SH-SY5Y (cell line): Measurements from ENCODE around the gene PARD3.

Source experiments
- GATA2 ChIP-seq: IDR thresholded peaks from 2 replicates; pipeline ENCODE4 v1.6.1; 2011; ENCODE audit warnings: mild to moderate bottlenecking, low read depth, low read length
- GATA3 ChIP-seq: IDR thresholded peaks from 2 replicates; pipeline ENCODE4 v1.6.1; 2011; ENCODE audit warnings: low read depth, mild to moderate bottlenecking, low read length, moderate library complexity

Gene PARD3

GRCh38 chr10:34834274-34834673 lies 19.2 kb upstream of the PARD3 start:
- TF ChIP-seq GATA3 (no peak), GATA2 (no peak)

GRCh38 chr10:34830217-34830822 lies 15.2 kb upstream of the PARD3 start:
- TF ChIP-seq GATA3 (no peak), GATA2 (no peak)

- TF ChIP-seq GATA3 (no peak), GATA2 (no peak)
These were observed 12.0 kb upstream of the PARD3 start for GRCh38 chr10:34826857-34827766.

- TF ChIP-seq GATA3: no peak
- TF ChIP-seq GATA2: no peak
These were observed 11.1 kb upstream of the PARD3 start for GRCh38 chr10:34826221-34826620.

GRCh38 chr10:34825414-34825813 lies 10.3 kb upstream of the PARD3 start:
- TF ChIP-seq GATA2: no peak
- no peak for TF ChIP-seq GATA3

- TF ChIP-seq GATA3 (no peak), GATA2 (no peak)
These were observed 9.8 kb upstream of the PARD3 start for GRCh38 chr10:34824870-34825269.

- TF ChIP-seq GATA2 (no peak), GATA3 (no peak)
These were observed 6.8 kb upstream of the PARD3 start for GRCh38 chr10:34821587-34822585.

GRCh38 chr10:34817586-34817985 lies 2.5 kb upstream of the PARD3 start:
- TF ChIP-seq GATA3: no peak
- TF ChIP-seq GATA2: no peak

- TF ChIP-seq GATA3: no peak
- no peak for TF ChIP-seq GATA2
These were observed 2.0 kb upstream of the PARD3 start for GRCh38 chr10:34817054-34817453.

- no peak for TF ChIP-seq GATA3
These were observed 1.5 kb upstream of the PARD3 start for GRCh38 chr10:34816501-34817002.

GRCh38 chr10:34816085-34816496 lies 995 bp upstream of the PARD3 start:
- TF ChIP-seq GATA2 (no peak), GATA3 (no peak)

- TF ChIP-seq GATA2 (no peak), GATA3 (no peak)
These were observed 247 bp downstream of the PARD3 start for GRCh38 chr10:34814913-34815184.

GRCh38 chr10:34814223-34814912 lies 728 bp downstream of the PARD3 start:
- TF ChIP-seq GATA3 (no peak), GATA2 (no peak)
